Ovary (tissue), 9 donors: Measurements from ENCODE around the gene PCBP1. TPM values are rescaled to one million over a fixed set of nuclear protein-coding genes. Genes with fewer than 3 reads are reported as not detected.
A peak's percentile ranks its signal among the peaks of the same experiment; 100 is the strongest.

ENCODE experiments used
- DNase-seq, 5 donors: peaks; one replicate each; pipeline ENCODE4 v3.0.0-alpha.2; 2019 to 2020
- H3K27ac ChIP-seq, 2 donors: fragments of 200-600 bp; one replicate each; pipeline versions ENCODE4 v1.5.1 to v1.8.0; 2019 to 2022
- H3K27me3 ChIP-seq: fragments of 200-600 bp; one replicate; pipeline ENCODE4 v1.8.0; 2022
- H3K36me3 ChIP-seq: fragments of 200-600 bp; sonication (generic); one replicate; pipeline ENCODE4 v1.5.1; 2019
- H3K4me1 ChIP-seq: one replicate; pipeline ENCODE4 v1.8.1; 2013; ENCODE audit warnings: mild to moderate bottlenecking, moderate library complexity; ENCODE audit not compliant: insufficient read depth
- H3K4me3 ChIP-seq: fragments of 200-600 bp; sonication (generic); one replicate; pipeline ENCODE4 v1.5.1; 2017
- H3K9me3 ChIP-seq, 2 donors: fragments of 200-600 bp in 1 of 2; sonication (generic) in 1 of 2; one replicate each; pipeline versions ENCODE4 v1.5.1 to v1.8.1; 2013 to 2019; ENCODE audit warnings: mild to moderate bottlenecking in 1 of 2, moderate library complexity in 1 of 2
- EP300 ChIP-seq: sonication (generic); formaldehyde crosslinking; IDR thresholded peaks from one replicate; pipeline ENCODE4 v1.6.1; 2017; ENCODE audit warnings: antibody characterized with exemption
- POLR2A ChIP-seq: fragments of 450-650 bp; IDR thresholded peaks from one replicate; pipeline ENCODE4 v1.6.1; 2017; ENCODE audit warnings: antibody characterized with exemption, mild to moderate bottlenecking, moderate library complexity
- WGBS, 3 donors: extraction: QIAGEN DNeasy Blood & Tissue Kit in 1 of 3; methylation state at CpG; one replicate each; pipeline versions ENCODE4 v1.1.5 to v1.1.7; 2013 to 2017; 5-methylcytosine and 5-hydroxymethylcytosine counted together
- intact Hi-C, 4 donors: fragments of 100-400 bp; cut with DNase I; formaldehyde crosslinking; loops; one replicate each; pipeline versions ENCODE4 v1.11.0 to v1.15.1; 2022 to 2023
- polyA plus RNA-seq, 2 donors: library from polyadenylated mRNA; stranded (reverse); fragments of 200-250 nt in 1 of 2; fragments of 350-450 nt in 1 of 2; fragmentation: Illumina TruSeq in 1 of 2; extraction: RNeasy Lipid Tissue Mini Kit (QIAGEN cat#74804) in 1 of 2; gene quantifications; one replicate each; pipeline ENCODE4 v1.2.3, GENCODE V29; 2013 to 2014
- total RNA-seq, 7 donors: library from RNA; depleted of rRNA in 2 of 7; stranded (reverse); fragments of >200 nt in 2 of 7; fragmentation: NEBNext Ultra II Directional in 3 of 7; extraction: Animal tissue kit (Norgen Biotek cat#: 25700) in 3 of 7; gene quantifications; one replicate each; pipeline versions ENCODE4 v1.1.0 to v1.2.4, GENCODE V29; 2016 to 2023
- TF ChIP-seq, protein P1 (sequence below), 3 donors: fragments of 450-650 bp in 2 of 3; fragments of 200-600 bp in 1 of 3; IDR thresholded peaks; one replicate each; pipeline versions ENCODE4 v1.5.1 to v1.8.0; 2016 to 2022; ENCODE audit warnings: antibody characterized with exemption in 3 of 3, mild to moderate bottlenecking in 1 of 3
- donor health status: DM: no; HTN: no; CAD: no; lungs with moderate emphysema.
- donor health status: DM: no; HTN: no; CAD: no.
- donor health status: Bipolar disorder and iron deficiency.
- donor health status: DM: yes; HTN: yes; CAD: no.
- donor health status: DM: no; HTN: no; CAD: no.
- donor health status: DM: yes; HTN: yes; CAD: no.

Gene PCBP1
- total and polyA plus RNA-seq, 9 donors, result 77.1 to 302 (median 267) TPM

DNA sequence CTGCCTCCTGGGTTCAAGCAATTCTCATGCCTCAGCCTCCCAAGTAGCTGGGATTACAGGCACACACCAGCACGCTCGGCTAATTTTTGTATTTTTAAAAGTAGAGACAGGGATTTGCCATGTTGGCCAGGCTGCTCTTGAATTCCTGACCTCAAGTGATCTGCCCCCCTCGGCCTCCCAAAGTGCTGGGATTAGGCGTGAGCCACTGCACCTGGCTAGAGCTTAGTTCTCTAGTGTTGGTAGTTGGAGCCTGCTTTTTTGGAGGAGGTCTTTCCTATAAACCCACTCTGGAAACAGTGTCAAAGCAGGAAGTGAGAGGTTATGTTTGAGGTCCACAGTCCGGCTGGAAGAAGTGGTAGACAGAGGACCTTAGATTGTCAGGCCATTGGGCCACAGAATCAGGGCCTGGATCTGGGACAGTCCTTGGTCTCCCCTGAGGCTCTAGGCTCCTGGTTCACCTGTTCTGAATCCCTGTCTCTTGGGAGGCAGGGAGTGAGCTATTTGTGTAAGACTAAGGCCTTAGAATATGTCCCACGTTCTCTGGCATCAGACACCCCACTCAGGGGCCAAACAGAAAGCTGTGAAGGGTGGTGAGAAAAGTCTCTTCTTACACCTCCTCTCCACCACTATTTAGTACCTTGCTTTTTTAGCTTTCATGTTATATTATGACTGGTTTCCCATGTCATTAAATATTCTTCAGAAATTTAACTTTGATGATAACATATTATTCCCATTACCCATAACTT is 34.5 kb downstream of the PCBP1 start:
- peak in 2 of 5 donors; percentile 14 to 34 for DNase-seq
- H3K27ac ChIP-seq, result peak overlapping the region in 1 of 2 donors; percentile 56
- H3K4me1 ChIP-seq, result peaks cover 4% of the 10 kb centered on the region
- 45 to 58% (median 46%) methylated on average over 6 of the region's 6 CpGs for WGBS, 3 donors
- intact Hi-C loops, result loop anchor here in 2 of 4 donors (5.0 kb wide), 1 partner anchor 34 kb away; the partner anchor contains the start of gene PCBP1 (in 2 of the 2)
- no peaks in the 10 kb centered on the region for H3K36me3 ChIP-seq
- TF ChIP-seq, protein P1, sequence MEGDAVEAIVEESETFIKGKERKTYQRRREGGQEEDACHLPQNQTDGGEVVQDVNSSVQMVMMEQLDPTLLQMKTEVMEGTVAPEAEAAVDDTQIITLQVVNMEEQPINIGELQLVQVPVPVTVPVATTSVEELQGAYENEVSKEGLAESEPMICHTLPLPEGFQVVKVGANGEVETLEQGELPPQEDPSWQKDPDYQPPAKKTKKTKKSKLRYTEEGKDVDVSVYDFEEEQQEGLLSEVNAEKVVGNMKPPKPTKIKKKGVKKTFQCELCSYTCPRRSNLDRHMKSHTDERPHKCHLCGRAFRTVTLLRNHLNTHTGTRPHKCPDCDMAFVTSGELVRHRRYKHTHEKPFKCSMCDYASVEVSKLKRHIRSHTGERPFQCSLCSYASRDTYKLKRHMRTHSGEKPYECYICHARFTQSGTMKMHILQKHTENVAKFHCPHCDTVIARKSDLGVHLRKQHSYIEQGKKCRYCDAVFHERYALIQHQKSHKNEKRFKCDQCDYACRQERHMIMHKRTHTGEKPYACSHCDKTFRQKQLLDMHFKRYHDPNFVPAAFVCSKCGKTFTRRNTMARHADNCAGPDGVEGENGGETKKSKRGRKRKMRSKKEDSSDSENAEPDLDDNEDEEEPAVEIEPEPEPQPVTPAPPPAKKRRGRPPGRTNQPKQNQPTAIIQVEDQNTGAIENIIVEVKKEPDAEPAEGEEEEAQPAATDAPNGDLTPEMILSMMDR (IDR thresholded peaks at IDR 0.05), result no peak
- TF ChIP-seq EP300 (no peak), POLR2A (no peak)
- no peak overlapping the region for H3K4me3 ChIP-seq
- H3K9me3 ChIP-seq, result no peaks in the 10 kb centered on the region
- no peaks in the 10 kb centered on the region for H3K27me3 ChIP-seq

DNA sequence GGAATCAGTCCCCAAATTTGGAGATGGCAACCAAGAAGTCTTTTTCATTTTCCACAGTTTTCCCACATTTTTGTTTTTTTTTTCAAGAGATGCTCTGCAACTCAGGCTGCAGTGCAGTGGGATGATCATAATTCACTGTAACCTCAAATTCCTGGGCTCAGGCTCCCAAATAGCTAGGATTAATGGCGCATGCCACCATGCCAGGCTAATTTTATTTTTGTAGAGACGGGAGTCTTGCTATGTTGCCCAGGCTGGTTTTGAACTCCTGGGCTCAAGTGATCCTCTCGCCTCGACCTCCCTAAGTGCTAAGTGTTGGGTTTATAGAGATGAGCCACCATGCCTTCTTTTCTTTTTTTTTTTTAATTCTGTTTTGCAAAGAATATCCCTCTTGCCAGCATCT is 35.2 kb downstream of the PCBP1 start:
- DNase-seq, result peak in 2 of 5 donors; percentile 3 to 11
- 84 to 89% (median 87%) methylated on average over 4 of the region's 4 CpGs for WGBS, 3 donors
- TF ChIP-seq, protein P1 (IDR thresholded peaks at IDR 0.05), result no peak
- TF ChIP-seq EP300, result no peak
- no peak for TF ChIP-seq POLR2A
- intact Hi-C loops, result loop anchor here in 2 of 4 donors (5.0 kb wide), 1 partner anchor 35 kb away; the partner anchor contains the start of gene PCBP1 (in 2 of the 2)
- H3K9me3 ChIP-seq, result no peaks in the 10 kb centered on the region
- H3K27ac ChIP-seq, result no peak overlapping the region
- no peaks in the 10 kb centered on the region for H3K36me3 ChIP-seq
- H3K4me1 ChIP-seq, result peaks cover 4% of the 10 kb centered on the region
- no peak overlapping the region for H3K4me3 ChIP-seq
- no peaks in the 10 kb centered on the region for H3K27me3 ChIP-seq

DNA sequence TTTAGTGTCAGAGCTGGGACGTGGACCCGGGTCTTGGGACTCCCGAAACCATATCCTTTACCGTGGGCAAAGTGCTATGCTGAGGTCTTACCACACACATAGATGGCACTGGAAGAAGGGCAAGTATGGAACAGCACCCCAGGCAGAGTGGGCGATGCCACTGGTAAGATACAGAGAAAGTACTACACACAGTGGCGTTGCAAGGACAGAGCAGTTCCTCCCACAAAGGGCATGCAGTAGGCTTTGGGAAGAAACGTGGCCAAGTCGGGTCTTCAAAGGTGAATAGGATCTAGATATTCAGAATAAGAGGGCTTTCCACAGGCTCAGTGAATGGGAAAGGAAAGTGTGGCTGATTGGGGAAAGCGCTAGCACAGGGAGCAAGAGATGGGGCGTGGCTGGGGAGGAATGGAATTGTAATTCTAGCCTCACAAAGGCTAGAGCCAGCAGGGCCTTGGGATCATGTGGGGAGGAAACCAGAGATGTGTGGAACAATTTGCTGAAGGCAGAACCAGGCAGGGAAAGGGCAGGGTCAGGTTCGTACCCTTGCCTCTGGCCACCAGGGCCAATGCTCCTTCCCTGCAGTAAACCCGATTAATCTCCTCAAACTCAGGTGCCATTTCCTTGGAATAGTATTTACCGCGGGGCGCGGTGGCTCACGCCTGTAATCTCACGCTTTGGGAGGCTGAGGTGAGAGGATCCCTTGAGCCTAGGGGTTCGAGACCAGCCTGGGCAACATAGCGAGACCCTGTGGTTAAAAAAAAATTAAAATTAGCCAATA is 36.0 kb downstream of the PCBP1 start:
- WGBS, 3 donors, result 52 to 55% (median 53%) methylated on average over 20 of the region's 20 CpGs
- DNase-seq, result peak; percentile 56 to 74 (median 65)
- H3K9me3 ChIP-seq, result no peaks in the 10 kb centered on the region
- peaks cover 4% of the 10 kb centered on the region for H3K4me1 ChIP-seq
- intact Hi-C loops, result loop anchor here in 2 of 4 donors (5.0 kb wide), 1 partner anchor 36 kb away; the partner anchor contains the start of gene PCBP1 (in 2 of the 2)
- H3K36me3 ChIP-seq, result no peaks in the 10 kb centered on the region
- peak overlapping the region; percentile 96 to 97 for H3K27ac ChIP-seq
- TF ChIP-seq POLR2A, result no peak
- TF ChIP-seq, protein P1 (IDR thresholded peaks at IDR 0.05), result no peak
- TF ChIP-seq EP300, result no peak
- no peaks in the 10 kb centered on the region for H3K27me3 ChIP-seq
- H3K4me3 ChIP-seq, result no peak overlapping the region

DNA sequence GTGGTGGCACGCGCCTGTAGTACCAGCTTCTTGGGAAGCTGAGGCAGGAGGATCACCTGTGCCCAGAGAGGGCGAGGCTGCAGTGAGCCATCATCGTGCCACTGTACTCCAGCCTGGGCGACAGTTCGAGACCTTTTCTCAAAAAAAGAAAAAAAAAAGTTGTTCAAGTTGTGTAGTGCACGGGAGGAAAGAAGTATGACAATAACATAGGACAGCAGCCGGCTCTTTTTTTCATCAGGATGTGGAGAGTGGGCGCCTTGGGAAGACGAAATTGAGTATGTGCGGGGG is 36.5 kb downstream of the PCBP1 start:
- Histone ChIP-seq H3K27ac (peak overlapping the region; percentile 96 to 97), H3K36me3 (no peaks in the 10 kb centered on the region), H3K4me1 (peaks cover 4% of the 10 kb centered on the region), H3K9me3 (no peaks in the 10 kb centered on the region), H3K4me3 (peak overlapping the region; percentile 76), H3K27me3 (no peaks in the 10 kb centered on the region)
- WGBS, 3 donors, result 24 to 28% (median 28%) methylated on average over 11 of the region's 11 CpGs
- TF ChIP-seq EP300 (no peak), POLR2A (no peak)
- TF ChIP-seq, protein P1 (IDR thresholded peaks at IDR 0.05), result no peak
- DNase-seq, result no peak
- intact Hi-C loops, result loop anchor here (2.0 to 5.0 kb wide), 2 partner anchors 36 to 37 kb away; partner anchors contain the start of gene PCBP1 (in 4 of the 4)
